ENCODE measurements around the gene KCMF1.
"Not testable (repeated sequence)": the region's sequence is repeated elsewhere in the genome, so short reads cannot be mapped to it uniquely, and the experiment has no call there.

Gene KCMF1

GRCh38 chr2:84970868-84971509 lies at the start of gene KCMF1:
Gene KCMF1, plus strand, starts transcription at chr2:84971161. Its CDS starts 291 bp downstream, at chr2:84971452.
- ATAC-seq = peak; percentile 63 to 68

DNA sequence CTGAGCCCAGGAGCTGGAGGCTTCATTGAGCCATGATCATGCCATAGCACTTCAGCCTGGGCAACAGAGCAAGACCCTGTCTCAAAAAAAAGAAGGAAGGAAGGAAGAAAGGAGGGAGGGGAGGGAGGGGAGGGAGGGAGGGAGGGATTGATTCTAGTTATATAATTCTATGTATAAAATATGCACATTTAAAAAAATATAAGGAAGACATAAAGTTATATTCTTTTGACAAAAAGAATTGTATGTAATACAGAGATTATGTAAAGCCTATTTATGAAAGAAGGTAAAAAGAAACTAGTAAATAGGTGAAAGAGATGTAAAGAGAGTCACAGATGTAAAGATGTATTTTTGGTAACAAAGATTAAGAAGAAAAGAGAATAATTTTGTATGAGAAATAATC lies 48.0 kb upstream of the KCMF1 start:
- no peak for ATAC-seq

DNA sequence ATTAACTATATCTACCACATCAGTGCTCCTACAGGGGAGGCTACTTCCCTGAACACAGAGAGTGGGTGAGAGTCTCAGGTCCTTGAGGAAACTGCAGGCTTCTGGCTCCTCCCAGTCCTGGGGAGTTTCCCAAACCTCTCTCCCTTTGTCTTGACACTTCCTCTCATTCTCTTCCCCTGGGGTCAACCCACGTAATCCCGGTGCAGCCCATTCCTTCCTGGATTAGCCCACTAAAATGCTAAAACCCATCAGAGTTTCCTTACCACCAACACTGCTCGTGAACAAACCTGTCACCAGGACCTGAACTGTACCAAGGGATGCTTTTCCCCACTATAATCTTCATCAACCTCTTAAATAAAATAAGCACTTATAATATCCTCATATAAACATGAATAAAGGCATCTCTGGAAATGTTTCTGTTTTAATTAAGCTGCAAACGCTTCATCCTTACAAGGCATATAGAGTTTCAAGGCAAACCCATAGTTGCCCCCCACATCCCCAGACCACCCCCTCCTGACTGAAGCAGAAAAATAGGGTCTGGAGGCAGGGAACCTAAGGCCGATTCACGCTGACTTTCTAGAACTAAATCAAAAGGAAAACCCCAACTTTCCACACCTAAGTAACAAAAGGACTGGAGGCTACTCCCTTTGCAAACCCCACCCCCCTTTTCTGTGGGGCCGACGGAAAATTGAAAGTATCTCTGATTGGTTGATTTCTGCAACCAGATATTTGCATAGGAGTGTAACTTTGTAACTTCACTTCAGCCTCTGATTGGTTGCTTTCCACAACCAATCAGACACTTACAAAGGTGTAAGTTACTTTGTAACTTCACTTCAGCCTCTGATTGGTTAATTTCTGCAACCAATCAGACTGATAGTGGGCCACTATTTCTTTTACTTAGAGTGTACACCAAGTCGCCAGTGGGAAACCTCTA lies 46.5 kb upstream of the KCMF1 start:
- peak; percentile 9 to 10 for ATAC-seq

DNA sequence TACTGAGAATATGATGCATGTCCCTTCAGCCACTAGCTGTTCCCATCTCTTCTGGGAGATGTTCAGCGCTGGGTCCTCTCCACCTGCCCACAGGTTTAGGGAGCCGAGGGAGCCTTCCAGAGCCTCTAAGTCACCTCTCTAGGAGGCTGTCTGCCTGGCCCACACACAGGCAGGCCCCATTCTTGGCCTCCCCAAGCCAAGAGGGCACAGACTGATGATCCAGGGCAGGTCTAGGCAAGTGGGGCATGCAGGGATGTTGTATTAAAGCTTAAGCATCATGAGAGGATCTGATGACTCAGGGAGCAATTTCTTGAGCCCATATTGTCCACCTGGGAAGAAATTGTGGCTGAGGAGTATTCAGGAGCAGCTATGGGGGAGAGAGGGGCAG lies 45.6 kb upstream of the KCMF1 start:
- peak in 1 of 2 donors; percentile 1 for ATAC-seq

- ATAC-seq = peak; percentile 85 to 88
These were observed 45.1 kb upstream of the KCMF1 start for GRCh38 chr2:84925724-84926376.

DNA sequence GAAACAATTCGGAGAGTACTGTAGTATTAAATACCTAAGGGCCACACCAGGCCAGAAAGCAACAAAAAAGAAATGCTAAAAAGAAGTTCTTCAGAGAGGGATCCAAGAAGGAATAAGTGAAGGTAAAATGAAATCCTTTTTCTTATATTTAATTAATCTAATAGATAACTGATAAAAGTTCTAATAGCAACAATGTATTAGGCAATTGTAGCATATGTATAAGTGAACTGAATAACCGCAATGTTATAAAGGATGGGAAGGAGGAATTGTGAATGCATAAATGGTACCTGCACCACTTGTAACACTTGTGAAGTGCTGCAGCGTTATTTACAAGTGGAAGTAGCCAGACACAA lies 43.7 kb upstream of the KCMF1 start:
- no peak for ATAC-seq

DNA sequence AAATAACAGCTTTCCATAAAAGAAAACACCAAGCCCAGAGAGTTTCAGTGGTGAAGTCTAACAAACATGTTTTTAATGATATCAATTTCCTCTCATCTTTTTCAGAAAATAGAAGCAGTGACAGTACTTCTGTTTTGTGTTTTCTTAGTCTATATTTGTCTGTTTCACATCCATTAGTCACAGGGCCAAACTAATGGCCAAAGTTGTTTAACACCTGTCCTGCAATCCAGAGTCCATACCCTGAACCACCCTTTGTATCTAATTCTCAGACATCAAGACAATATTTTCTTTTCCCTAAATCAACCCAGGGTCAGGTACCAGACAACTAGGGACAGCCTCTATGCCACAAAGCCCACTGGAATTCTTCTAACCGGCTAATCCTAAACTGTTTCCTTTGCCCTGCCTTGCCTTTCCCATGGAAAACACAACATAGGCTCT lies 39.6 kb upstream of the KCMF1 start:
- no peak for ATAC-seq

GRCh38 chr2:84938194-84938879 lies 32.6 kb upstream of the KCMF1 start:
- peak; percentile 77 to 81 for ATAC-seq

GRCh38 chr2:84939426-84940087 lies 31.4 kb upstream of the KCMF1 start:
- ATAC-seq = peak; percentile 69 to 73

DNA sequence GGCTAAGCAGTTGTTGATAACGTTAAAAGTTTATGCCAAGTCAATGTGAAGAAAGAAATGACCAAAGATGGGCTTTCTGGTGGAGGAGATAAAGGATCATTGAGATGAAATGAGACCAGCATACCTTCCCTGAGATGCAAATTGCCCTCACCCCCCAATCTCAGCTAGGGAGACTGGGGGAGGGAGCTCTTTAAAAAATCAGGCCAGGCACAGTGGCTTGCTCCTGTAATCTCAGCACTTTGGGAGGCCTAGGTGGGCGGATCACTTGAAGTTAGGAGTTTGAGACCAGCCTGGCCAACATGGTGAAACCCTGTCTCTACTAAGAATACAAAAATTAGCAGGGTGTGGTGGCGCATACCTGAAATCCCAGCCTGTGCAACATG lies 30.9 kb upstream of the KCMF1 start:
- ATAC-seq = no peak

DNA sequence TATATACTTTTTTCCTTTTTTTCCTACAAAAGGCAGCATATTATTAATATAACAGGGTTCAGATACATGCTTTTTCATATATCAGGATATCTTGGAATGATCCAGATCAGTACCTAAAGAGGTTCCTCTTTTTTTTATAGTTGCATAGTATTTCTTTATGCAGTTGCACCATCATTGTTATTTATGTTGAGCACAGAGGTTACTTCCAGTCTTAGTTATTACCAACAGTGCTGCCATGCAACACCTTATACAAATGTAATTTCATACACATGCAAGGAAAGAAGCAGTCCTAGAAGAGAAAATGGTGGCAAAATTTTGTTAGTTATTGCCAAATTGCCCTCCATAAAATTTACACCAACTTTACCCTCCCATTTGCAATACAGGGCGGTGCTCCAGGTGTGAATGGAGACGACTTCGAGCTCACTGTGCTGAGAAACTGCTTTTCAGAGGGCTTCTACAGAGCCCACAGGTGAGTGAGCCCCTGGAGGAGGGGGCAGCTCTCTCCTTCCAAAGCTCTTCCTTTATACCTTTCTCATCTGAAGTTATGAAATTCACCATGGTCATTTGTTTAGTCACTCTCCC lies 30.0 kb upstream of the KCMF1 start:
- no peak for ATAC-seq

DNA sequence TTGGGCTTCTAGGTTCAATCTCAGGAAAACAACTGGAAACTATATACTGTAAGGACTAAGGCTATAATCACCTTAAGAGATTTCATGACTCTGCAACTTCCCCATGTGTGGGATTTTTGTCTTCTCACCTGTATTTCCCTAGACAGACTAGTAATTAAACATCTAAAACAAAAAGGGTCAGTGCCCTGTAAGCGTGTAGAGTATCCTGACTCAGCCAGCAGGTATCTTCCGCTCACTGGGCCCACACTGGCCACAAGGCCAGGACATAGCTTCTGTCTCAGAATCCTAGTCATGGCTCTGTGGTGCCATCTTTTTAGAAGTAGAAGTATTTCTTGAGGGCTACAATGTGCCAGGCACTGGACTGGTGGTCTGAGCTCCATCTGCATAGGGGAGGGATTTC lies 28.8 kb upstream of the KCMF1 start:
- no peak for ATAC-seq

DNA sequence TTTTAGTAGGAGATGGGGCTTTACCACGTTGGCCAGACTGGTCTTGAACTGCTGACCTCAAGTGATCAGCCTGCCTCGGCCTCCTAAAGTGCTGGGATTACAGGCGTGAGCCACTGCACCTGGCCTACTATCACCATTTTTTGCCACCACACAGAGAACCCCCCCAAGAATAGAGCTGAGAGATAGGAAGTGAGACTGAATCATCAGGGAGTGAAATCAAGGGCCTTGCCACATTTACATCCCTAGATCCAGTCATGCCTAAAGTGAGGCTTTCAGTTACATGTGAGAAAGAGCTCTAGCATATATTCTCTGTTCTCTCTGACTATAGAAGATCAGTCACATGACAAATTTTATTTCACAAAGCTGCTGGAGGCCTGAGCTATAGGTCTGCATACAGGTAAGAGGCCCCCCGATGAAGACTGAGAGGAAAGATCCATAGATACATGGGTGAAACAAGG lies 28.0 kb upstream of the KCMF1 start:
- ATAC-seq = peak in 1 of 2 donors; percentile 3

DNA sequence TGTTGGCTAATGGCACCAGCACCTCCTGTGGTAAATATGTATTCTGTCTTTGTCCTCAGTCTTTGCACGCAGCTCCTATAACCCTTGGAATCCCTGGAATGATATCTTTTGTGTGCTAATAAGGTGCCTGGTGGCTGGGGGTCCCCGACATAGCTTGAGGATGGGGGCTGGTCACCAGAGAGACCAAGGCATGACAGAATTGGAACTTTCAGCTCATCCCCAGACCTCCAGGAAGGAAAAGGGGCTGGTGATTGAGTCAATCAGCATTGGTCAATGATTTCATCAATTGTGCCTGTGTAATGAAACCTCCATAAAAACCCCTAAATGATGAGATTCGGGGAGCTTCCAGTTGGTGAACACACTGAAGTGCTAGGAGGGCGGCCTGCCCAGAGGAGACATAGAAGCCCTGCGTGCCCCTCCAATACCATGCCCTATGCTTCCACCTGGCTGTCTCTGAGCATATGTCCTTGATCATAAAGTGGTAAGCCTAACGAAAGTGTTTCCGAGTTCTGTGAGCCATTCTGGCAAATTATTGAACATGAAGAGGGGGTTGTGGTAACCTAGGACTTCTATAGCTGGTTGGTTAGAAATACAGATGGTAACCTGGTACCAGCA lies 26.6 kb upstream of the KCMF1 start:
- no peak for ATAC-seq

GRCh38 chr2:84945838-84946203 lies 25.1 kb upstream of the KCMF1 start:
- not testable (repeated sequence) for ATAC-seq

GRCh38 chr2:84946204-84947009 lies 24.6 kb upstream of the KCMF1 start:
- peak; percentile 95 to 96 for ATAC-seq

DNA sequence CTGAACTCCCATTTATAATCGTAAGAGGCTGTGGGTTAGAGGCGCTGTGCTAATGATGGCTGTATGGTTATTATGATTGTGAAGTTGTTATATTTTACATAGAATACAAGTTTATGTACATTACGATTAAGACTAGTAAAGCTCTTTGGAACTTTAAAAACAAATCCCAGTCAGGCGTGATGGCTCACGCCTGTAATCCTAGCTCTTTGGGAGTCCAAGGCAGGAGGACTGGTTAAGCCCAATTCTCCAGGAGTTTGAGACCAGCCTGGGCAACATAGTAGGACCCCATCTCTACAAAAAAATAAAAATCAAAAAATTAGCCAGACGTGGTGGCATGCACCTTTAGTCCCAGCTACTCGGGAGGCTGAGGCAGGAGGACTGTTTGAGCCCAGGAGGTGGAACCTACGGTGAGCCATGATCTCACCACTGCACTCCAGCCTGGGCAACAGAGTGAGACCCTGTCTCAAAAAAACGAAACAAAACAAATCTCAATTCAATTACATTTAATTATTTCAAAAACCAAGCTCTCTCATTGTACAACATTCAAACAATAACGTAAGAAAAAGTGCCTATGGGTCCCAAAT lies 23.9 kb upstream of the KCMF1 start:
- no peak for ATAC-seq

DNA sequence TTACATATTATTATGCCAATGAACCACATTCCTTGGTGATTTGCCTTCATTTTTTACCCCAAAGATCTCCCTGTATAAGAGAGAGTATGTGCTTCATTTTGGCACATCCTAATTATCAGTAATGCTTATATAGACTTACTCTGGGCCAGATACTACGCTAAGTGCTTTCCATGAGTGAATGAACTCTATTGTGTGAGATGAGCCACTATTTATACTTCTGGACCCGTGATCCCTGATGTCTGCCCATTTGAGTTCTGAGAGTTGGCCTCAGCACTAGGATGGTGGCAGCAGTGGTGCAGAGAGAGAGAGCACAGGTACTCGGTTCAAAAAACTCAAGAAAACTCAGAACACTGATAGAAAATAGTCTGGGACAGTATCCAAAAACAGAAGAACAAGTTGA lies 17.4 kb upstream of the KCMF1 start:
- ATAC-seq = no peak

- ATAC-seq = no peak
These were observed 16.6 kb upstream of the KCMF1 start for GRCh38 chr2:84954329-84954728.

All from activated CD4-positive, CD25-positive, alpha-beta regulatory T cell treated with anti-CD3 and anti-CD28 coated beads, Interleukin-2, amount 50 U/mL, for 24 hours (primary cell).